Stomach smooth muscle (tissue), 2 donors: ENCODE measurements around the gene TP63.

Experiments used
- H3K27ac ChIP-seq: one replicate; pipeline ENCODE4 v1.7.0; 2013; ENCODE audit warnings: mild to moderate bottlenecking, low read length, inconsistent platforms
- H3K27me3 ChIP-seq, 2 donors: one replicate each; pipeline ENCODE4 v1.7.0; 2013; ENCODE audit warnings: low read length in 2 of 2; ENCODE audit not compliant: insufficient read depth in 2 of 2, control insufficient read depth in 1 of 2
- H3K36me3 ChIP-seq, 2 donors: one replicate each; pipeline ENCODE4 v1.7.0; 2013; ENCODE audit warnings: low read length in 2 of 2; ENCODE audit not compliant: control insufficient read depth in 2 of 2, insufficient read depth in 2 of 2
- H3K4me1 ChIP-seq: one replicate; pipeline ENCODE4 v1.7.0; 2013; ENCODE audit warnings: low read length; ENCODE audit not compliant: control insufficient read depth, insufficient read depth
- H3K4me3 ChIP-seq, 2 donors: one replicate each; pipeline ENCODE4 v1.7.0; 2013; ENCODE audit warnings: low read length in 2 of 2
- H3K9ac ChIP-seq, 2 donors: one replicate each; pipeline ENCODE4 v1.7.0; 2013; ENCODE audit warnings: low read length in 2 of 2, mild to moderate bottlenecking in 1 of 2
- H3K9me3 ChIP-seq, 2 donors: one replicate each; pipeline ENCODE4 v1.7.0; 2013; ENCODE audit warnings: low read length in 2 of 2; ENCODE audit not compliant: control insufficient read depth in 2 of 2
- donor health status: healthy.
- donor health status: Pancreatic carcinoma.

The TP63 gene

GRCh38 chr3:189702066-189702646, 71.0 kb downstream of the TP63 start:
- Histone ChIP-seq H3K27me3 (no peaks in the 10 kb centered on the region), H3K4me1 (no peaks in the 10 kb centered on the region), H3K9me3 (no peaks in the 10 kb centered on the region), H3K27ac (no peak overlapping the region), H3K9ac (no peak overlapping the region), H3K36me3 (no peaks in the 10 kb centered on the region), H3K4me3 (no peak overlapping the region)

DNA sequence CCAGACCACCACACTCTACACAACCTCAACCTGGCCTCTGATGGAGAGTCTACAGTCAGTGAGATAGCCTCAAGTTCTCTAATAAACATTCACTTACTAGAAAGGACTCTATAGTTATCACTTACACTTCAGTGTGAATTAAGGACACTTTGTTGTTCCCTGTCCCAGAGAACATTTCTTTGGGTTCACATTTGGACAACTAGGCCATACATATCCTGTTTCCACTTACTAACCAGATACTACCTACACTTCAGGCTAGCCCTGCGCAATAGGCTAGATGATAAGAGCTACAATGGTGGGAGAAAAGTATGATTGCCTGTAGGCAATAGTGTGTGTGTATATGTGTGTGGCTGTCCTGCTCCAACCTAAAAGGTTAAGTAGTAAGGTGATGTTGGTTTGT, 72.7 kb downstream of the TP63 start:
- Histone ChIP-seq H3K4me1 (no peaks in the 10 kb centered on the region), H3K4me3 (no peak overlapping the region), H3K9me3 (no peaks in the 10 kb centered on the region), H3K27ac (no peak overlapping the region), H3K9ac (no peak overlapping the region), H3K36me3 (no peaks in the 10 kb centered on the region), H3K27me3 (no peaks in the 10 kb centered on the region)

DNA sequence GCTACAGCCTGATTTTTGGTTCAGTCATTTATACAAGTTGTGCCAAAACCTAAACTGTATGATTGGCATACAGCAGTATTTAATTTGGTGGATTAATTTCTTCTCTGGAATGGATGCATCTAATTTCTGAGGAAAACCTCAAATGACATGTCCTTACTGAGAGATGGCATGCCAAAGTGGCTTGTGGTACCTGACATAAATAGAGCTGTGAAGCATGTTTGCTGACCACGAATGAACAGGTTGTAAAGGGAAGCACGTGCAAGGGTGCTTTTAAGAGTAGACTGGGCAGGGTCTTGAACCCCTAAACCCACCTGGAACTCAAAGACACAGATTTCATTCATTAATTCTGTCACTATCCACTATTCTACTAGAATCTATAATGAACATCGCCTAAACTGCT, 77.2 kb downstream of the TP63 start:
- no peaks in the 10 kb centered on the region for H3K36me3 ChIP-seq
- no peak overlapping the region for H3K27ac ChIP-seq

DNA sequence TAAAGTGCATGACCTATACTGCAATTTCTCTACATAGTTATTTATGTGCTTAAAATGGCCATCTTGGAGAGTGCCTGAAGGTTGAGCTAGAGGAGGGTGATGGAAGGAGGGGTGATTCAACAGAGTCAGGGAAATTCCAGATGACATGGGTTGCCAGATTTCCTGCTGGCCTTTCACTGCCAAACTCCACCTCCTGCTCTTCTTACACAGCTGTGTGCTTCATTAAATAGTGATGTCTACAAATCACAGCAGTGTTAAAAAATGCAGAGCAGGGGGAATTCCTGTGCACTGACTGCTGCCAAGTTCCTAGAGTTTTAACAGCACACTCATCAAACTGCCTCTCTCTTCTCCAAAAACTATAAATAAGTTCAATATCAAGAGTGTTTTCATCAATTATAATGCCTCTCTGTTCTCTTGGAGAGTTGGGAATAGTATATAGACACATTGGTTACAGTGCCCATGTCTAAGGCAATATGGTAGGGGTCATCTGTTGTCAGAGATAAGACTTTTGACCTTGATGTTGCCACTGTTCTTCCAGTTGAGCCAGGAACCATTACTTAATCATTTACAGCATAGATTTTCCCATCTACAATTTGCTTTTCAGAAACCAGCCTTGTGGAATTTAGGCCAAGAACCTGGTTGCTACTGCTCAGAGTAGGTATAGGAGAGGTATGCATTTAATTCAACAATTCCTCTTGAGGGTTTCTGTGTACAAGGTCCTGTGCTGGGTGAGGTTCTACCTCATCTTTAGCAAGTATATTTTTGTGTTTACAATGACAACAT, 79.6 kb downstream of the TP63 start:
- H3K4me1 ChIP-seq, result peaks cover 4% of the 10 kb centered on the region

More for the DNA sequence above, 77.2 kb downstream of the TP63 start:
- no peak overlapping the region for H3K4me3 ChIP-seq
- no peak overlapping the region for H3K9ac ChIP-seq
- no peaks in the 10 kb centered on the region for H3K27me3 ChIP-seq
- H3K4me1 ChIP-seq, result peaks cover 4% of the 10 kb centered on the region
- no peaks in the 10 kb centered on the region for H3K9me3 ChIP-seq

DNA sequence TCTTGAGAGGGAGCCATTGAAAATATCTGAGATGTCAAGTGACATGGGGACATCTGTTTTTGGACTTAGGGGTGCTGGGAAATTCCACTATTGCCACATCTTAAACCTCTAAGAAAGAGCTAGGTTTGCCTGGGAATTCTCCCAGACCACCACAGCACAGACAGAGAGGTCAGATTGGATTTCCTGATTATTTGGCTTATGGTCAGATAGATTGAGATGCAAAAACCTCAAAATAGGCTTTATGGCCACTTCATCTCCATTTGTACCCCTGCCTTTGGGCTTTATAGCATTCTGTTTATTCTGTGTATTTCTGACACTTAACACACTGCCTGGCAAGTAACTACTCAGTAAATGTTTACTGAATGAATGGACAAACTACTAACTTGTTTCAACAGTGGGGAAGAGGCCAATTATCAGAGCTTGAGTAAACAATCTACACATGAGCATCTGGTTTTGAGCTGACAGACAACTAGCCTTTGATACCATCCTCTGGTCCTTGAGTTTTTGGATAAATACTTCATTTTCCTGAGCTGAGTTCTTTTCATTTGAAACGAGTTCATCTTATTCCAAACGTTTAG, 81.8 kb downstream of the TP63 start:
- Histone ChIP-seq H3K9me3 (no peaks in the 10 kb centered on the region), H3K27me3 (no peaks in the 10 kb centered on the region), H3K27ac (no peak overlapping the region), H3K36me3 (no peaks in the 10 kb centered on the region), H3K4me3 (no peak overlapping the region), H3K4me1 (peaks cover 4% of the 10 kb centered on the region), H3K9ac (no peak overlapping the region)

More for the DNA sequence above, 79.6 kb downstream of the TP63 start:
- no peak overlapping the region for H3K4me3 ChIP-seq
- no peak overlapping the region for H3K9ac ChIP-seq
- H3K36me3 ChIP-seq, result no peaks in the 10 kb centered on the region
- H3K9me3 ChIP-seq, result no peaks in the 10 kb centered on the region
- H3K27me3 ChIP-seq, result no peaks in the 10 kb centered on the region
- H3K27ac ChIP-seq, result no peak overlapping the region

- Histone ChIP-seq H3K36me3 (no peaks in the 10 kb centered on the region), H3K27ac (no peak overlapping the region), H3K9ac (no peak overlapping the region), H3K4me1 (peaks cover 4% of the 10 kb centered on the region), H3K9me3 (no peaks in the 10 kb centered on the region), H3K27me3 (no peaks in the 10 kb centered on the region), H3K4me3 (no peak overlapping the region)
These were observed 84.1 kb downstream of the TP63 start for GRCh38 chr3:189714991-189715961.

DNA sequence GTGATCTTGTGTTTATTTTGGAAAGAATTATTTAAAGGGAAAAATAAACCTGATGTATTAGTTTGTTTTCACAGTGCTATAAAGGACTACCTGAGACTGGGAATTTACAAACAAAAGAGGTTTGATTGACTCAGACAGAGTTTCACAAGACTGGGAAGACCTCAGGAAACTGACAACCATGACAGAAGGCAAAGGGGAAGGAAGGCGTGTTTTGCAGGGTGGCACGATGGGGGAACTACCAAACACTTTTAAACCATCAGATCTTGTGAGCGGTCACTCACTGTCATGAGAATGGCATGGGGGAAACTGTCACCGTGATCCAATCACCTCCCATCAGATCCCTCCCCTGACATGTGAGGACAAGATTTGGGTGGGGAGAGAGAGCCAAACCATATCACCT, 87.0 kb downstream of the TP63 start:
- Histone ChIP-seq H3K36me3 (no peaks in the 10 kb centered on the region), H3K4me3 (no peak overlapping the region)

DNA sequence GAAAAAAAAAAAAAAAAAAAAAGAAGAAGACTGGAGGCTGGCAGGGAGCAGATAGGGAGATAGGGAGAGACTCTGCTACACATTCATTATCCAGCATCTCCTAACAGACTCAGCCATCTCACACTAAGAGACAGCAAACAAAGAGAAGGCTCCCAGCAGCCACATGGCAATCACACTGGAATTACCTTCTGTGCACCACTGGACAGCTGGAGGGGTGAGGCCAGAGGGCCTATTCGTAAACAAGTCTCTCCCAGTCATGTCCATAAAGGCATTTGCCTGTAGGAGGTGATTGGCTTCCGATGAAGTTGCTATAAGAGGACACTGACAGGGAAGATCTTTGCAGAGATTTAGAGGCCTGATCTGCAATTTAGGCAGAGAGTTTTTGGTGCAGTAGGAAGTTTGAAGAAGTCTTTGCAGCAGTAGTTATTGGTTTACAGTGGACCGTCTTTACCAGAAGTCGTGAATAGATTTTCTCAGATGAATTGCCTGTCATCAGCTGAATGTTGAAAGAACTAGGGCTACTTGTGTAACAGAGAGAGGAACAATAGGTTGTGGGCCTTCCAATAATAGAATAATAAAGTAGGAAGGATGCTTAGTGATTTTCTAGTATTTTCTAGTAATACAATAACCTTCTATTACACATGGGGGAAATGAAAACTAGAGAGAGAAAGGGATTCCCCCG, 89.7 kb downstream of the TP63 start:
- Histone ChIP-seq H3K9ac (no peak overlapping the region), H3K27ac (no peak overlapping the region), H3K4me3 (no peak overlapping the region), H3K4me1 (no peaks in the 10 kb centered on the region), H3K27me3 (no peaks in the 10 kb centered on the region), H3K36me3 (no peaks in the 10 kb centered on the region), H3K9me3 (no peaks in the 10 kb centered on the region)

More for the DNA sequence above, 87.0 kb downstream of the TP63 start:
- H3K9me3 ChIP-seq, result no peaks in the 10 kb centered on the region
- H3K9ac ChIP-seq, result no peak overlapping the region
- no peak overlapping the region for H3K27ac ChIP-seq
- no peaks in the 10 kb centered on the region for H3K27me3 ChIP-seq
- no peaks in the 10 kb centered on the region for H3K4me1 ChIP-seq

DNA sequence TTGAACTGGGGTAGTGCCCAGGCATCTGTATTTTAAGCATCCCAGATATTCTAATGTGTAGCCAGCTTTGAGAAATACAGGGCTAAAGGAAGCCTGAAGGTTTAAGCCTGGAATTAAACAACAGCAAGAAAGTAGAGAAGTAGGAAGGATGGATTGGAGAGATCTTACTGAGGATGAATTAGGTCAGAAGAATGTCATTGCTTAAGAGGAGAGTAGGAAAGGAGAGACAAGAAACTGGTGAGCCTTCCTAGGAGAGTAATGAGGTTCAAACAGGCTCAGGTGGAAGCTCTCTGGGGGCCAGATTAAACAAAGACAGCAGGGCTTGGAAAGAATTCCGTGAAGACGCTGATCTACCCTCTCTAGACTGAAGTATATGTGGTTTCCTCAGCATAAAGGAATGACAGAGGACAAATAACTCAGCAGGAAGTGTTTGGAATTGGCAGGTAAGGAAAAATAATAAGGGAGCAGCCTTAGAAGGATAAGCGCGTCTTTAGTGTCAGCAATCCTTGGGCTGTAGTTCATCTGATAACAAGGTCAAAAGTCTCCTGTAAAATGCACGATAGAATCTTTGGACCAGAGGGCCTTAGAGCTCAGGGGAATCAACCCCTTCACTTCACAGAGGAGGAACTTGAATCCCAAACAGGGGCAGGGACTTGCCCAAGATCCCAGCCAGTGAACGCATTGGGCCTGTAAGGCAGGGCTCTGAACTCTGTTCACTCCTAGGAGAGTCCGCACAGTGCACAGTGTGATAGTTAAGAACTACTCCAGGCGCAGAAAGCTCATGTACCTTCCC, 90.9 kb downstream of the TP63 start:
- Histone ChIP-seq H3K9me3 (no peaks in the 10 kb centered on the region), H3K4me3 (no peak overlapping the region), H3K4me1 (no peaks in the 10 kb centered on the region), H3K9ac (no peak overlapping the region), H3K27ac (no peak overlapping the region), H3K27me3 (no peaks in the 10 kb centered on the region), H3K36me3 (no peaks in the 10 kb centered on the region)
